Smooth muscle cell (in vitro differentiated cells): ENCODE measurements around the gene ST6GALNAC5. TPM values are rescaled to one million over a fixed set of nuclear protein-coding genes. Genes with fewer than 3 reads are reported as not detected.

Experiments
- DNase-seq: peaks from one replicate; lab custom pipeline; 2025; ENCODE audit not compliant: unreplicated experiment; lab: John Stamatoyannopoulos, UW
- H2AFZ ChIP-seq: fragments of 200-600 bp; sonication (generic); 2 replicates; pipeline ENCODE4 v1.6.0; 2016; ENCODE audit warnings: antibody characterized with exemption, low read depth, mild to moderate bottlenecking
- H3F3A ChIP-seq: fragments of 200-600 bp; sonication (generic); 2 replicates; pipeline ENCODE4 v1.6.0; 2017; ENCODE audit warnings: antibody characterized with exemption, low read depth
- H3K27ac ChIP-seq: fragments of 200-600 bp; sonication (generic); 2 replicates; pipeline ENCODE4 v1.5.1; 2016; ENCODE audit warnings: low read depth, mild to moderate bottlenecking
- H3K27me3 ChIP-seq: fragments of 200-600 bp; sonication (generic); 2 replicates; pipeline ENCODE4 v1.6.1; 2016; ENCODE audit warnings: low read depth, mild to moderate bottlenecking
- H3K36me3 ChIP-seq: fragments of 200-600 bp; sonication (generic); 2 replicates; pipeline ENCODE4 v1.5.1; 2016; ENCODE audit warnings: low read depth
- H3K4me1 ChIP-seq: fragments of 200-600 bp; sonication (generic); 2 replicates; pipeline ENCODE4 v1.5.1; 2016; ENCODE audit warnings: low read depth
- H3K4me2 ChIP-seq: fragments of 200-600 bp; sonication (generic); 2 replicates; pipeline ENCODE4 v1.6.0; 2016; ENCODE audit warnings: mild to moderate bottlenecking
- H3K4me3 ChIP-seq: fragments of 200-600 bp; sonication (generic); 2 replicates; pipeline ENCODE4 v1.5.1; 2016; ENCODE audit warnings: mild to moderate bottlenecking
- H3K79me2 ChIP-seq: fragments of 200-600 bp; sonication (generic); 2 replicates; pipeline ENCODE4 v1.6.0; 2016; ENCODE audit warnings: low read depth, mild to moderate bottlenecking
- H3K9ac ChIP-seq: fragments of 200-600 bp; sonication (generic); 2 replicates; pipeline ENCODE4 v1.6.0; 2016; ENCODE audit warnings: low read depth
- H3K9me3 ChIP-seq: fragments of 200-600 bp; sonication (generic); replicated peaks from 2 replicates; pipeline ENCODE4 v1.5.1; 2016; ENCODE audit warnings: low read depth
- H4K20me1 ChIP-seq: fragments of 200-600 bp; sonication (generic); 2 replicates; pipeline ENCODE4 v1.6.0; 2016; ENCODE audit warnings: low read depth
- WGBS: methylation state at CpG from one replicate; pipeline ENCODE4 v1.1.7; 2016; ENCODE audit warnings: low lambda C conversion rate; 5-methylcytosine and 5-hydroxymethylcytosine counted together
- polyA plus RNA-seq: library from polyadenylated mRNA; unstranded; fragments of >200 nt; fragmentation: Nextera tagmentation; extraction: Ambion mirVana; gene quantifications from 2 replicates; pipeline ENCODE4 v1.2.1, GENCODE V29; 2016
- total RNA-seq: library from RNA; depleted of rRNA; stranded (reverse); fragments of >200 nt; gene quantifications from 2 replicates; pipeline ENCODE4 v1.2.3, GENCODE V29; 2014
- TF ChIP-seq, protein P1 (sequence below): fragments of 200-600 bp; sonication (generic); IDR thresholded peaks from 2 replicates; pipeline ENCODE4 v1.5.1; 2017; ENCODE audit warnings: borderline replicate concordance, mild to moderate bottlenecking, antibody characterized with exemption; ENCODE audit not compliant: insufficient read depth, poor library complexity, severe bottlenecking

The ST6GALNAC5 gene
- total and polyA plus RNA-seq, 2 experiments from 2014 or later, result 24.9 to 38.8 TPM

DNA sequence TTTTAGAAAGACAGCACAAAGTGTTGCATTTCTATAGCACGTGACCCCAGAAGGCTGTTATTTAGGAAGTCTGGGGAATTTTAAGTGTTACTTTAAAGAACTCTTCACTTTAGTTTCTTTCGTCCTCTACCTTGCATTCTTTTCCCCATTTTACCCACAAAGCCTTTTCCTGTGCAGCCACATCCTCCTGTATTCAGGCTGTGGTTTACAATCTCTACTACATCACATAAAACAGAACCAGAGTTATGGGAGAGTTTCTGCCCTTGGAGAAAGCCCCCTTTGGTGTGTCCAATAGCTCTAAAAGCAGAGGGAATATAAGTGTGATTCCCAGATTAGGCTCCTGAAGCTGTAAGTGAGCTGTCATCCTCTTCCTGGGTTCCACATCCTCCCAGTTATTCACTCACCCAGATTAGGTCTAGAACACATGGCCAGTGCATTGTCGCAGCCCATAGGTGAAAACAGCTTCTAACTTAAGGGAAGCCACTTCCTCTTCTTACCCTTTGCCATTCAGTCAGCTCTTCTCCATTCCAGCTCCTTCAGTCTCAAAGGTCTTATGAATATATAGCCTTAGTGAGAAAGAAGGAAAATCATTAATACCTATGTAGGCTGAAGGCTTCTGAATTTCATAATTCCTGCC, 180.8 kb downstream of the ST6GALNAC5 start:
- H3F3A ChIP-seq, result no peaks in the 10 kb centered on the region

DNA sequence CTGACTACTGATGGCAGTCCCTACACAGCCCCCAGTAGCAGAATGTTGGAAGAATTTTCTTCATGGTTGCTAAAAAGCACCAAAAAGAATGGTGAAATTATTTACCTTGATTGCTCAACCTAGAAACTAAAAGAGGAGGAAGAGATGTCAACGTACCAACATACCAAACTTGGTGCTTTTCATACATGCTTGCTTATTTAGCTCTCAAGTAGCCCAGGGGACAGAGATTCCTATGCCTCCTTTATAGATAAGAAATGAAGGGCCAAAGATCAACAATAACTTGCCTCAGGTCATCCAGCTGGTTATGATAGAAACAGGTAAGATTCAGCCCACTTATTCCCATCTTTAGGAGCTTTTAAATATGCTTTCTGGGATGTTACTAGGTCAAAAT, 181.3 kb downstream of the ST6GALNAC5 start:
- no peak overlapping the region for H3K27ac ChIP-seq
- no peak overlapping the region for H3K4me3 ChIP-seq
- 90% methylated on average over 1 of the region's 1 CpG for WGBS
- no peak overlapping the region for H2AFZ ChIP-seq
- no peaks in the 10 kb centered on the region for H3K9me3 ChIP-seq
- H3K27me3 ChIP-seq, result no peaks in the 10 kb centered on the region
- H3F3A ChIP-seq, result no peaks in the 10 kb centered on the region
- DNase-seq, result no peak
- H3K79me2 ChIP-seq, result no peaks in the 10 kb centered on the region
- H3K9ac ChIP-seq, result no peak overlapping the region
- peaks cover 8% of the 10 kb centered on the region for H4K20me1 ChIP-seq
- TF ChIP-seq, protein P1, sequence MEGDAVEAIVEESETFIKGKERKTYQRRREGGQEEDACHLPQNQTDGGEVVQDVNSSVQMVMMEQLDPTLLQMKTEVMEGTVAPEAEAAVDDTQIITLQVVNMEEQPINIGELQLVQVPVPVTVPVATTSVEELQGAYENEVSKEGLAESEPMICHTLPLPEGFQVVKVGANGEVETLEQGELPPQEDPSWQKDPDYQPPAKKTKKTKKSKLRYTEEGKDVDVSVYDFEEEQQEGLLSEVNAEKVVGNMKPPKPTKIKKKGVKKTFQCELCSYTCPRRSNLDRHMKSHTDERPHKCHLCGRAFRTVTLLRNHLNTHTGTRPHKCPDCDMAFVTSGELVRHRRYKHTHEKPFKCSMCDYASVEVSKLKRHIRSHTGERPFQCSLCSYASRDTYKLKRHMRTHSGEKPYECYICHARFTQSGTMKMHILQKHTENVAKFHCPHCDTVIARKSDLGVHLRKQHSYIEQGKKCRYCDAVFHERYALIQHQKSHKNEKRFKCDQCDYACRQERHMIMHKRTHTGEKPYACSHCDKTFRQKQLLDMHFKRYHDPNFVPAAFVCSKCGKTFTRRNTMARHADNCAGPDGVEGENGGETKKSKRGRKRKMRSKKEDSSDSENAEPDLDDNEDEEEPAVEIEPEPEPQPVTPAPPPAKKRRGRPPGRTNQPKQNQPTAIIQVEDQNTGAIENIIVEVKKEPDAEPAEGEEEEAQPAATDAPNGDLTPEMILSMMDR, result no peak
- no peaks in the 10 kb centered on the region for H3K4me1 ChIP-seq
- H3K4me2 ChIP-seq, result no peak overlapping the region
- no peaks in the 10 kb centered on the region for H3K36me3 ChIP-seq

More for the DNA sequence above, 180.8 kb downstream of the ST6GALNAC5 start:
- H4K20me1 ChIP-seq, result peaks cover 8% of the 10 kb centered on the region
- no peaks in the 10 kb centered on the region for H3K4me1 ChIP-seq
- no peak overlapping the region for H3K27ac ChIP-seq
- H3K4me2 ChIP-seq, result no peak overlapping the region
- TF ChIP-seq, protein P1, result no peak
- DNase-seq, result no peak
- no peak overlapping the region for H3K4me3 ChIP-seq
- no peak overlapping the region for H3K9ac ChIP-seq
- no peaks in the 10 kb centered on the region for H3K79me2 ChIP-seq
- no peaks in the 10 kb centered on the region for H3K36me3 ChIP-seq
- H3K27me3 ChIP-seq, result no peaks in the 10 kb centered on the region
- H3K9me3 ChIP-seq, result no peaks in the 10 kb centered on the region
- WGBS, result 76% methylated on average over 3 of the region's 3 CpGs
- no peak overlapping the region for H2AFZ ChIP-seq

DNA sequence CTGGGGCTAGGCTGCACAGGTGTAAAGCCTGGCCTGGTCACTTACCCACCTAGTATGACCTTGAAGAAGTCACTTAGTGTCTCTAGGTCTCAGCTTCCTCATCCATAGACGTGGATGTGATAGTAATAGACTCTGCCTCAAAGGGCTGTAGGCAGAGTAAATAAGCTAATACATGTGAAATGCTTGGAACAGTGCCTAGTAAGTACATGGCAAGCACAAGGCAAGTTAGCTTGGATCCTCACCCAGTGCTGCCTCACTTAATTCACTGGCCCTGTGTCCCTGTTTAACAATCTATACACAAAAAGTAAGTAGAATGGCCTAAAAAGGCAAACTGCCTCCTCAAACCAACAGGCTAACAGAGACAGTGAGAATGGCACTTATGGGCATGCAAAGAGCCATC, 184.1 kb downstream of the ST6GALNAC5 start:
- WGBS, result 87% methylated on average over 1 of the region's 1 CpG
- Histone ChIP-seq H3K27ac (no peak overlapping the region), H4K20me1 (peaks cover 8% of the 10 kb centered on the region), H3K36me3 (no peaks in the 10 kb centered on the region), H2AFZ (no peak overlapping the region), H3K9ac (no peak overlapping the region), H3K27me3 (no peaks in the 10 kb centered on the region), H3F3A (no peaks in the 10 kb centered on the region), H3K9me3 (no peaks in the 10 kb centered on the region), H3K4me1 (no peaks in the 10 kb centered on the region), H3K79me2 (no peaks in the 10 kb centered on the region), H3K4me3 (no peak overlapping the region), H3K4me2 (no peak overlapping the region)
- DNase-seq, result no peak
- TF ChIP-seq, protein P1, result no peak

DNA sequence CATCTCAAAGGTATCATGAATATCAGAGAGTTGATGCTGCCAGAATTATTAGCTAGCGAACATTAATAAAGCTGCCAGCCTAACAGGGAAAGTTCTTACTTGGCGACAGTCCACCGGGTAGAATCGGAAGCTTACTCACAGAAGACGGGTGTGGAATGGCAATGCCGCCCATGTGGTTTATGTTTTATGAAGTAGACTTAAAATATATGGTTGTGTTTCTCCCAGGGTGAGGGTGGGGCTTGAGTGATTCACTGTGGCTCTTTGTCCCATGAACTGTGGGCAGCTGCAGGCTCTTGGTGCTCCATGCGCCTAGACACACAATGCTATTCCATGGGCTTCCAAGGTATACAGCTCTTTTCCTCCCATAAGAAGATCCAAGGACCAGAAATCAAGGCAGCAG, 189.2 kb downstream of the ST6GALNAC5 start:
- TF ChIP-seq, protein P1, result no peak
- no peaks in the 10 kb centered on the region for H3K79me2 ChIP-seq
- no peaks in the 10 kb centered on the region for H4K20me1 ChIP-seq
- no peak overlapping the region for H3K27ac ChIP-seq
- no peaks in the 10 kb centered on the region for H3K36me3 ChIP-seq
- no peaks in the 10 kb centered on the region for H3K9me3 ChIP-seq
- no peaks in the 10 kb centered on the region for H3F3A ChIP-seq
- no peak for DNase-seq
- no peak overlapping the region for H3K4me2 ChIP-seq
- WGBS, result 95% methylated on average over 7 of the region's 7 CpGs
- no peak overlapping the region for H3K9ac ChIP-seq
- no peak overlapping the region for H2AFZ ChIP-seq
- no peak overlapping the region for H3K4me3 ChIP-seq
- no peaks in the 10 kb centered on the region for H3K27me3 ChIP-seq
- H3K4me1 ChIP-seq, result peaks cover 9% of the 10 kb centered on the region
